GM12872 (cell line): ENCODE measurements around the gene NALCN.

Experiments used
- TF ChIP-seq, protein P1 (sequence below): IDR thresholded peaks from 3 replicates; pipeline ENCODE4 v1.5.1; 2011; ENCODE audit warnings: low read depth, mild to moderate bottlenecking, low read length, moderate library complexity; ENCODE audit not compliant: insufficient read depth

NALCN gene

DNA sequence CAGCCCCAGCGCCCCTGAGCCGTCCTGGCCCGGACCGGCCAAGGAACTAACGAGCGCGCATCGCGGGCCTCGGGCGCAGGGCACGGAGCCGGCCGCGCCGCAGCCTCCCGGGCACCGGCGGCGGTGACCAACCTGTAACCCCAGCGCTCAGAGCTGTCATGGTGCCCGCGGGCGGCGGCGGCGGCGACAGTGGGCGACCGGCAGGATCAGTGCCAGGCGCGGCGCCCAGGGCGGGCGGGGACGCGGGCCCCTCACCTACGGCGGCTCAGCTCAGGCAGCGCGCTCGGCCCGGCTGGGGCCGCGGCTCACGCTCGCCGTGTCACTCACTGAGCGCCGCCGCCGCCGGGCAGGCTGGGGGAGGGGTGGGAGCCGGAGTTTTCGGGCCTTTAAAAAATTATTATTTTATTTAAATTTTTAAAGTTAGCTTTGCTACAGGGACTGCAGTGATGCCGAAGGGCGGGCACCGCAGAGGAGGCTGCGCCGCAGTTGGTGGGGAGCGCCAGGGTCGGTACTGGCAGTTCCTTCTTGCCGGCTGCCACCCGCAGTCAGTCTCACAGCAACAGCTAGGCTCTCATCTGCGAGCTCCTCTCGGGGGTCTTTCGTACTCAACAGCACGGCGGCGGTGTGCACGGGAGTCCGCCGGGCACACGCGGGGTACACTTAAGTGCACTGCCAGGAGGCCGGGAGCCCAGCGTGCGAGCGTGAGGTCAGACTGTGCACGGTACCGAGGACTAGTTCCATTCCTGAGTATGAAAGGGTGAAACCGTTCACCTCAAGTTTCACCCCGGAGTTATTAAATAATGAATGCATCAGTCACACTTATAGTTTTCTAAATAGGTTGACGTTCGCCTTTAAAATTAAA, at the start of gene NALCN:
Gene NALCN (minus strand): TSS at position 328 of the 862 bp plus-strand sequence. CDS start 17,382 bp downstream, outside the sequence.
- TF ChIP-seq, protein P1, sequence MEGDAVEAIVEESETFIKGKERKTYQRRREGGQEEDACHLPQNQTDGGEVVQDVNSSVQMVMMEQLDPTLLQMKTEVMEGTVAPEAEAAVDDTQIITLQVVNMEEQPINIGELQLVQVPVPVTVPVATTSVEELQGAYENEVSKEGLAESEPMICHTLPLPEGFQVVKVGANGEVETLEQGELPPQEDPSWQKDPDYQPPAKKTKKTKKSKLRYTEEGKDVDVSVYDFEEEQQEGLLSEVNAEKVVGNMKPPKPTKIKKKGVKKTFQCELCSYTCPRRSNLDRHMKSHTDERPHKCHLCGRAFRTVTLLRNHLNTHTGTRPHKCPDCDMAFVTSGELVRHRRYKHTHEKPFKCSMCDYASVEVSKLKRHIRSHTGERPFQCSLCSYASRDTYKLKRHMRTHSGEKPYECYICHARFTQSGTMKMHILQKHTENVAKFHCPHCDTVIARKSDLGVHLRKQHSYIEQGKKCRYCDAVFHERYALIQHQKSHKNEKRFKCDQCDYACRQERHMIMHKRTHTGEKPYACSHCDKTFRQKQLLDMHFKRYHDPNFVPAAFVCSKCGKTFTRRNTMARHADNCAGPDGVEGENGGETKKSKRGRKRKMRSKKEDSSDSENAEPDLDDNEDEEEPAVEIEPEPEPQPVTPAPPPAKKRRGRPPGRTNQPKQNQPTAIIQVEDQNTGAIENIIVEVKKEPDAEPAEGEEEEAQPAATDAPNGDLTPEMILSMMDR = no peak

DNA sequence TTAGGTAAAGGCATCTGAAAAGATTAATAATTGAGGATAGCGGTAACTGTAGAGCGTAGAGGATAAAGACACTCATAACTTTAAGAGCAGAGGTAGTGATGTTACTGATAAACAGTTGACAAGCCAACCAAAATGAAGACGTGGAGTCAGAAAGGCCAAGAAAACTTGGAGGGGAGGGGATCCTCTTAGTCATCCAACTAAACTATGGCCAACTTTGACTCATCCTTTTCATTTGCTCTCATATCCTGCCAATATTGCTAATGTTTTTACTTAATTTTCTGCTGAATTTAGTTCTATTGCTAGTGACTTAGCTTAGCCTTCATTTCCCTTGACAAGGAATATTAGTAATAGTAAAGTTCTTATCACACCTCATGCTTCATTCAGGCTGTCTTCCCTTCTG, 49.6 kb upstream of the NALCN start:
- TF ChIP-seq, protein P1 = no peak

DNA sequence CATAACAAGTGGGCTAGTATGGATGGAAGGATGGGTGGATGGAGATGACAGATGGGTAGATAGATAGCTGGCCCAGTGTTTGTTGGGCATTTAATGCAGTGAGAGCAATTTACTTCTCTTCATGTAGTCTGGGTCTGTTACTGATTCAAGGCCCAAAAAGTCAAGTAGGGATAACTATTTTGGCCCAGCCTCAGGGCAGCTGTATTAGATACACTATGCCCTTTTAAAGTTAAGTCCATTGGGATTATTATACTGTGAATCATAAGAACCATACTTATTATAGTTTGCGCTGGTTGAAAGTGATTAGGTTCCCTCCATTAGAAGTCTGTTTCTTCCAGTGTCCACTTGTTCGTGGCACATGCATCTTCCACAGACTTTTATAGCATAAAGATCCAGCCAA, 40.9 kb upstream of the NALCN start:
- TF ChIP-seq, protein P1 = no peak

DNA sequence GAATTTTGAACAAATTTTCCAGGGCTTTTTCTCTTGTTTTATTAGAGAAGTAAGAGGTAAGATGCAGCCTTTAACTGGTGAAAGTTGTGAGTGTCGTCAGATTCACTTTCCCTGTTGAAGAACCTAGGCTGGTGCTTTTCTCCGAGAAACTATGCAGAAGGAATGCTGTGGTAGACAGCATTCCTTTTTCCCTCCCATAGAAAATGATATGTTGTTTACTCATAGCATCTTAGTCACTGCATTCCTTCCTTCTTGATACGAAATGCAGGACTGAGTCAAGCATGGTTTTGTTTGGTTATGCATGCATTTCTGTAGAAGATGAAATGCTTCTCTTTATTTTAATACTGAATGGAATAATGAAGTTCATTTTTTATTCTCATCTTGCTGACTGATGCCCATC, 39.6 kb upstream of the NALCN start:
- TF ChIP-seq, protein P1 = no peak

DNA sequence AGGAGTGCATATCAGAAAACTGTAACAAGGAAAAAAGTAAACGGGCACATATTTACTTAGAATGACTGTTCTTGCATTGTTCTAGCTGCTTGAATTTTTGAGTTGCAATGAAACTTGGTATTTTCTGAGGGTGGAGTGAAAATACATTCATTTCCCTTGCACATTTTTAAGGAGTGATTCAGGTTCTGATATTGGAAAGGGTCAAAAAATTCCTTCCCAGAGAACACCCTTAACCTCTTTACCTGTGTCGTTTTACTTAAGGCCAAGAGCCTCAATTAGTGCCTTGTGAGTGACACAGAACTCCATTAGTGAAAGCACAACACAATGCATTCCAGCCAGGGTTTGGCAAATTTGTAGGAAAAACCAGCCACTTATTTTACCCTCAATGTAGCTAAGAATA, 38.5 kb upstream of the NALCN start:
- TF ChIP-seq, protein P1 = no peak

DNA sequence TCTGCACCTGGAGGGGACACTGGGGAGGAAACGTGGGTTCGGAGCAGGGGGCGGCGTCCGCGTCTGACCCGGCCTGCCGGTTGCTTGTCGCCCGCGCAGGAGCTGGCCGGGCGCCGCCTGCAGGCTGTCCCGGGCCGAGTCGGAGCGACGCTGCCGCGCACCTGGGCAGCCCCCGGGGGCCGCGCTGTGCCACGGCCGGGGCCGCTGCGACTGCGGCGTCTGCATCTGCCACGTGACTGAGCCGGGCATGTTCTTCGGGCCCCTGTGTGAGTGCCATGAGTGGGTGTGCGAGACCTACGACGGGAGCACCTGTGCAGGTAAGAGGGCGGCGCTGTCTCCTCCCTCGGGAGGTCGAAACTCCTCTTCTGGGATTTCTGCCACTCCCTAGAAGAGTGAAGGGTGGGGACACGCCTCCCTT, 37.5 kb upstream of the NALCN start:
- TF ChIP-seq, protein P1 = peak; percentile 18; the same call in 1 of the 3 replicates

DNA sequence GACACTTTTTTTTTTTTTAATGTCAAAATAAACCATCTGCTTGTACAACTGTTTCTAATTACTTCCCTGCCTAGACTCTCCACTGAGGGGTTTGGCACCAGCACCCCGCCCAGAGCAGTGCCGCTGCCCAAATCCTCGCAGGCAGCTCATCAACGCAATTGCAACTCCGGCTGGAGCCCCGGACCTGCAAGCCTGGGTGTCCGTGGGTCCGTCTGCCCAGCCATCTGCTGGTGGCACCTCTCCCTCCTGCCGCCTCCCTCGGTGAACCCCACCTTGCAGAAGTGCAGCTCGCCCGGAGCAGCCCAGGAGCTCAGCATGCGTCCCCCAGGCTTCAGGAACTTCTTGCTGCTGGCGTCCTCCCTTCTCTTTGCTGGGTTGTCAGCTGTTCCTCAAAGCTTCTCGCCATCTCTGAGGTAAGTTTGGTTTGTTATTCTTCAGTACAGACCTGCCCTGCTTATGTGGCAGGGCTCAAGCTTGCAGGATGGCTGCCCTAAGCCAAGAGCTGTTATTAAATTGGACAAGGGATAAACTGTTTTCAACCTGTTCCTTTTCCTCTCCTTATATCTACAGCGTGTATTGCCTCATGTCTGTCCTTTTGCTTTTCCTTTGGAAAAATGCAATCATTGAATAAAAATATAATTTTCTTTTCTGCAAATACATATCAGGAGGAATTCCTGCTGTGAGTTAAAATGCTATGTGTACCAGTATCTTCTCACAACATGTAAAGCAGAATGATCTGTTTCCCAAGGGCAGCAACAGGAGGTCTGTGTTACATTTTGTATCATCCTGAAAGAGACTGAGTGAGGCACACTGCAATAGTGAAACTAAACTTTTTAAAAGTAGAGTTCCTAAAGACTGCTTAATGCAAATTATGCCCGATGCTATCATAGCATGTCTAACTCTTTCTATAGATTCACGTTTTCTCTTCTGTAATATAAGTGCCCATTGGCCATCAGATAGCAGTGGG, 36.5 kb upstream of the NALCN start, which contains the start of gene ITGBL1:
Gene ITGBL1 (plus strand): TSS at position 157 of the 967 bp plus-strand sequence. CDS start 159 bp downstream, at position 316.
- TF ChIP-seq, protein P1 = no peak
